Kidney (tissue), 14 donors: ENCODE data around the gene APLP2. TPM values are rescaled to one million over a fixed set of nuclear protein-coding genes. Genes with fewer than 3 reads are reported as not detected.

Experiments used
- DNase-seq, 5 donors: peaks; one replicate each; pipeline ENCODE4 v3.0.0-alpha.2; 2013 to 2020
- FAIRE-seq: peaks from 2 replicates; lab custom pipeline; 2012; peaks lifted over from hg19 to GRCh38; lab: Jason Lieb, UNC
- H3K27ac ChIP-seq, 2 donors: one replicate each; pipeline ENCODE4 v1.7.0; 2013; ENCODE audit warnings: low read depth in 2 of 2, low read length in 2 of 2, inconsistent platforms in 1 of 2
- H3K27me3 ChIP-seq: one replicate; pipeline ENCODE4 v1.7.1; 2013; ENCODE audit warnings: low read length, inconsistent platforms; ENCODE audit not compliant: control insufficient read depth, insufficient read depth
- H3K36me3 ChIP-seq, 3 donors: one replicate each; pipeline versions ENCODE4 v1.7.0 to v1.7.1; 2013; ENCODE audit warnings: low read length in 3 of 3, control low read depth in 1 of 3, inconsistent platforms in 1 of 3; ENCODE audit not compliant: insufficient read depth in 3 of 3, control insufficient read depth in 2 of 3
- H3K4me1 ChIP-seq, 3 donors: one replicate each; pipeline versions ENCODE4 v1.7.0 to v1.7.1; 2013; ENCODE audit warnings: low read length in 3 of 3, inconsistent platforms in 1 of 3, low read depth in 1 of 3; ENCODE audit not compliant: control insufficient read depth in 2 of 3, insufficient read depth in 2 of 3
- H3K4me3 ChIP-seq, 3 donors: one replicate each; pipeline versions ENCODE4 v1.7.0 to v1.8.1; 2013; ENCODE audit warnings: low read length in 3 of 3, control low read depth in 1 of 3, inconsistent platforms in 1 of 3
- H3K9ac ChIP-seq, 3 donors: one replicate each; pipeline versions ENCODE4 v1.7.0 to v1.7.1; 2013; ENCODE audit warnings: low read length in 3 of 3, control low read depth in 1 of 3, inconsistent platforms in 1 of 3
- H3K9me3 ChIP-seq, 3 donors: one replicate each; pipeline versions ENCODE4 v1.7.0 to v1.7.1; 2013; ENCODE audit warnings: low read length in 3 of 3, control low read depth in 1 of 3, inconsistent platforms in 1 of 3; ENCODE audit not compliant: control insufficient read depth in 2 of 3, insufficient read depth in 1 of 3
- intact Hi-C: fragments of 100-400 bp; cut with DNase I; formaldehyde crosslinking; loops from one replicate; pipeline ENCODE4 v1.11.1; 2022
- polyA plus RNA-seq: library from polyadenylated mRNA; stranded (reverse); fragments of 350-450 nt; fragmentation: Illumina TruSeq; extraction: RNeasy Lipid Tissue Mini Kit (QIAGEN cat#74804); gene quantifications from one replicate; pipeline ENCODE4 v1.2.3, GENCODE V29; 2014; ENCODE audit warnings: low read depth, low replicate concordance; ENCODE audit not compliant: insufficient read depth
- total RNA-seq: library from RNA; stranded (reverse); fragmentation: NEBNext Ultra II Directional; extraction: Animal tissue kit (Norgen Biotek cat#: 25700); gene quantifications from one replicate; pipeline ENCODE4 v1.2.1, GENCODE V29; 2021
- TF ChIP-seq, protein P1 (sequence below): IDR thresholded peaks from 3 replicates; pipeline ENCODE4 v1.5.1; 2012; ENCODE audit warnings: mild to moderate bottlenecking, moderate library complexity, borderline replicate concordance; ENCODE audit not compliant: insufficient read depth; ENCODE audit errors: extremely low read depth
- donor health status: control.
- donor health status: control.
- donor health status: control.
- donor health status: control.
- donor health status: control.
- donor health status: DM: yes; HTN: yes; CAD: no.
- donor health status: Normal renal cell carcinoma (clear cell type).

APLP2 gene
- total and polyA plus RNA-seq, 2 donors from 2014 or later, result 338 to 502 TPM

DNA sequence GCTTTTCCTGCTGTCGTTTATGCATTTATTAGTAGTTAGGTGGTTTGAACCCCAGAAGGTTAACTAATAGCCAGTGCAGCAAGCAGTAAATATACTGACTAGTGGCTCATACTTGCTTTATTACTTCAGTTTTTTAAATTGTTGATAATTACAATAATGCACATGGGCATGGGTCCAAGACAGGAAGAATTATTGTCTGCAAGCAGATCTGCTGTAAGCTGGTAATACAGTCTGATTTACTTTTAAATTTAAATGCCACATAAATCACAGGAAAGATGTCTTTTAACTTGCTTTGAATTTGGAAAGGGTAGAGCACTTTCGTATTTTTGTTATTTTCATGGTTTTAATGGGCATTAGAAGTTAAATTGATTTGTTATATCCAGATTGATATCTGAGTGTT lies 27.1 kb downstream of the APLP2 start:
- Histone ChIP-seq H3K27me3 (no peaks in the 10 kb centered on the region), H3K36me3 (no peaks in the 10 kb centered on the region), H3K9me3 (no peaks in the 10 kb centered on the region), H3K4me1 (peaks cover 3 to 9% (median 4%) of the 10 kb centered on the region in 3 donors), H3K4me3 (no peak overlapping the region), H3K27ac (no peak overlapping the region), H3K9ac (no peak overlapping the region)
- intact Hi-C loops, result no loop called here
- FAIRE-seq (no peak), DNase-seq (no peak)
- TF ChIP-seq, protein P1, sequence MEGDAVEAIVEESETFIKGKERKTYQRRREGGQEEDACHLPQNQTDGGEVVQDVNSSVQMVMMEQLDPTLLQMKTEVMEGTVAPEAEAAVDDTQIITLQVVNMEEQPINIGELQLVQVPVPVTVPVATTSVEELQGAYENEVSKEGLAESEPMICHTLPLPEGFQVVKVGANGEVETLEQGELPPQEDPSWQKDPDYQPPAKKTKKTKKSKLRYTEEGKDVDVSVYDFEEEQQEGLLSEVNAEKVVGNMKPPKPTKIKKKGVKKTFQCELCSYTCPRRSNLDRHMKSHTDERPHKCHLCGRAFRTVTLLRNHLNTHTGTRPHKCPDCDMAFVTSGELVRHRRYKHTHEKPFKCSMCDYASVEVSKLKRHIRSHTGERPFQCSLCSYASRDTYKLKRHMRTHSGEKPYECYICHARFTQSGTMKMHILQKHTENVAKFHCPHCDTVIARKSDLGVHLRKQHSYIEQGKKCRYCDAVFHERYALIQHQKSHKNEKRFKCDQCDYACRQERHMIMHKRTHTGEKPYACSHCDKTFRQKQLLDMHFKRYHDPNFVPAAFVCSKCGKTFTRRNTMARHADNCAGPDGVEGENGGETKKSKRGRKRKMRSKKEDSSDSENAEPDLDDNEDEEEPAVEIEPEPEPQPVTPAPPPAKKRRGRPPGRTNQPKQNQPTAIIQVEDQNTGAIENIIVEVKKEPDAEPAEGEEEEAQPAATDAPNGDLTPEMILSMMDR, result no peak

GRCh38 chr11:130097285-130097684 lies 27.6 kb downstream of the APLP2 start:
- peaks cover 3 to 9% (median 4%) of the 10 kb centered on the region in 3 donors for H3K4me1 ChIP-seq
- no peaks in the 10 kb centered on the region for H3K27me3 ChIP-seq
- no peak overlapping the region for H3K9ac ChIP-seq
- H3K4me3 ChIP-seq, result no peak overlapping the region
- no peak overlapping the region for H3K27ac ChIP-seq
- TF ChIP-seq, protein P1, result no peak
- DNase-seq (no peak), FAIRE-seq (no peak)
- no peaks in the 10 kb centered on the region for H3K36me3 ChIP-seq
- no peaks in the 10 kb centered on the region for H3K9me3 ChIP-seq
- intact Hi-C loops, result no loop called here

DNA sequence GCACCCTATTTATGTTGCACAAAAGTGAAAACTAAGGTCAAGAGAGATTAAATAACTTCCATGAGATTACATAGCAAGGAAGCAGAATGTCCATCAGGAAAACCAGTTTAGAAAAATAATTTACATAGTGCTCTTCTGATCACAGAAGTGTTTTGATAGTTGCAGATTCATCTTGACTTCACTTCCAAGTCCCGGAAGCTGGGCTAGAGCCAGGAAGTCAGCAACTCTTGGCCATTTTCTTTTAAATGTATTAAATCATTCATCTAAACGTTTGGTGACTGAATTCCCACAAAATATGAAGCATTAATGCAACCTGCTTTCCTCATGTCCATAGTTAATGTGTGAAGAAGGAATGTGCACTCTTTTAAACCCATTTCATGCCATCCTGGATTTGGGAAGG lies 29.7 kb downstream of the APLP2 start:
- TF ChIP-seq, protein P1, result no peak
- Histone ChIP-seq H3K36me3 (no peaks in the 10 kb centered on the region), H3K9me3 (no peaks in the 10 kb centered on the region), H3K4me1 (peaks cover 3 to 20% (median 13%) of the 10 kb centered on the region in 3 donors), H3K27me3 (no peaks in the 10 kb centered on the region), H3K9ac (no peak overlapping the region), H3K4me3 (no peak overlapping the region), H3K27ac (no peak overlapping the region)
- FAIRE-seq (no peak), DNase-seq (no peak)
- intact Hi-C loops, result no loop called here
